Activated naive CD4-positive, alpha-beta T cell (primary cell): ENCODE results near the gene BAIAP3.

Experiments used
- DNase-seq, 4 experiments: peaks; one replicate each; lab custom pipeline; 2025; lab: John Stamatoyannopoulos, UW

Gene BAIAP3

DNA sequence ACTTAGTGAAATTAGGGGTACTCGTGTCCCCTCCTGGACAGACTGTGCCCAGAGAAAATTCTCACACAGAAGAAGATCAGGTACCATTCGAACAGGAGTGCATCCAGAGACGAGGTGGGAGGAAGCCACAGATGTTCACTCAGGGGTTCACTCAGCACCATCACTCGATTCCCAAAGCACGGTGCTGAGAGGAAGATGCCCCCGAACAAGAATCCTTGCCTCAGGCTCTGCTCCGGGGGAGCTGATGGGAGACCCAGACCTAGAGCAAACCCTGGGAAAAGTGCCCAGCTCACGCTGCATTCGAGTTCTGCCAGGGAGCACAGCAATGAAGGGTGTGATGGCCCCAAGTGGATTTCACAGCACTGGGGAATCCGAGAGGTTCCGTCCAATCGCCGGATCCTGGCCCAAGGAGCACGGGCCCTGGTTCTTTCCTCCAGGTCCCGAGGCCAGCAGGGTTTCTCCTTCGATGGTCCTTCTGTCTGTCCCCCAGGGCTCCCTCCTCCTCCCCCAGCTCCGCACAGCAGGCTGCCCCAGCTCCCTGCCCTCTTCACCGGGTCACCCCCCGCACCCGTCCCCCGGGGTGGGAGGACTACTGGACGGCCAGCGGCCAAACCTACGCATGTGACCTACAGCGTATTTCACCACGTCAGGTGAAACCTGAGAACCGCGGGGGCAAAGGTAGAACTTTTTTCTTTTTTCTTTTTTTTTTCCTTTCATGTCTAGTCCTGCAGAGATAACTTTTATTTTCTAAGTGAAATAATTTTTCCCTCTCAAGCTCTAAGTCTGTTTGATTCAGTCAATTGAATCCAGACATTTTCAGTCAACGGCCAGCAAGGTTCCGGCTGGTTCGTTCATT lies 34.2 kb upstream of the BAIAP3 start:
- no peak for DNase-seq

GRCh38 chr16:1299868-1300203 lies 33.6 kb upstream of the BAIAP3 start:
- no peak for DNase-seq

GRCh38 chr16:1300664-1301476 lies 32.6 kb upstream of the BAIAP3 start:
- DNase-seq = peak; percentile 36 to 70 (median 49)

DNA sequence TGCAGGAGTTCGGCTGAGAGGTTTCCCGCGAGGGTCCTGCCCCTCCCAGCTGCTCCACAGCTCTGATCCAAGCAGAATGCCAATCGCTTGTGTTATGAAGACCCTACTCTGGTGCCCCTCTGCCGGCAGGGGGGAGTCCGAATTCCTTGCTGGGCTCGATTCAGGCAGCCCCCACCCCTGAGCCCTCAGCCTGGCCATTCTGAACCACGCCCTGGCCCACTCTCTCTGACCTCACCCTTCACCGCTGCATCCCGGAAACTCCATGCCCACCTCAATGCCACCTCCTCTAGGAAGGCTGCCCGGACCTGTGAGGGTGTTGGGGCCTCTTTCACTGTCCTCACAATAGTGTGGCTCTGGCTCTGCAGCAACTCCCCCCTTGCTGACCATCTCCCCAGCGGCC lies 31.9 kb upstream of the BAIAP3 start:
- no peak for DNase-seq

DNA sequence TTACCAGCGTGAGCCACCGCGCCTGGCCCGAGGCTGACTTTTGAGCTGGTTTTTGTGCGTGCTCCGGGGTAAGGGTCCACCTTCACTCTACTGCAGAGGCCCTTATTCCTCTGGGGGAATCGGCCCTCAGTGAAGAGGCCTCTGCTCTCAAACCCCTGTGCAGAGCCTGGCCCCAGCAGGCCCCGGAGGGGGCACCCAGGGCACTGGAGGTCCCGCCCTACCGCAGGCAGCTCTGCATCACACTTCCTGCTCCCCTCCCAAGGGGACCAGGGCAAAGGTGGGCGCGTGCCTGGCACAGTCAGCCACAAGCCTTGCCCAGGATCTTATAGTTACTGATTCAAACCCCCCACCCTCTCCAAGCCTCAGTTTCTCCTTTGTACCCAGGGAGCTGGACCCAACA lies 27.6 kb upstream of the BAIAP3 start:
- DNase-seq = no peak

DNA sequence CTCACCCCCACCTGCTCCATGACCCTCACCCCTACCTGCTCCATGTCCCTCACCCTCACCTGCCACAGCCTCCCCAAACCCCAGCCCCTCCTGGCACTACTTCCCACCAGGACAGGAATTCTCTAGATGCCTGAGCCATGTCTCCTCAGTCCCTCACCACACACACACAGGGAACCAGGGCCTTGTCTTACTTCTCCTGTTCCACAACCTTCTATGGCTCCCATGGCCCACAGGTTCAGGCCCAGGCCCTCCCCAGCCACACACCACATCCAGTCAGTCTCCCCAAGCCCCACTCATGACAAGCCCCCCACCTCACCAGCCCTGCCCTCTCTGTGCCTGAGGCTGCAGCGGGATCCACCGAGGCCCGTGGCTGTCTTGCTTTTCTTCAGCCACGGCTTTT lies 27.1 kb upstream of the BAIAP3 start:
- no peak for DNase-seq

GRCh38 chr16:1308036-1308976 lies 25.1 kb upstream of the BAIAP3 start:
- no peak for DNase-seq

DNA sequence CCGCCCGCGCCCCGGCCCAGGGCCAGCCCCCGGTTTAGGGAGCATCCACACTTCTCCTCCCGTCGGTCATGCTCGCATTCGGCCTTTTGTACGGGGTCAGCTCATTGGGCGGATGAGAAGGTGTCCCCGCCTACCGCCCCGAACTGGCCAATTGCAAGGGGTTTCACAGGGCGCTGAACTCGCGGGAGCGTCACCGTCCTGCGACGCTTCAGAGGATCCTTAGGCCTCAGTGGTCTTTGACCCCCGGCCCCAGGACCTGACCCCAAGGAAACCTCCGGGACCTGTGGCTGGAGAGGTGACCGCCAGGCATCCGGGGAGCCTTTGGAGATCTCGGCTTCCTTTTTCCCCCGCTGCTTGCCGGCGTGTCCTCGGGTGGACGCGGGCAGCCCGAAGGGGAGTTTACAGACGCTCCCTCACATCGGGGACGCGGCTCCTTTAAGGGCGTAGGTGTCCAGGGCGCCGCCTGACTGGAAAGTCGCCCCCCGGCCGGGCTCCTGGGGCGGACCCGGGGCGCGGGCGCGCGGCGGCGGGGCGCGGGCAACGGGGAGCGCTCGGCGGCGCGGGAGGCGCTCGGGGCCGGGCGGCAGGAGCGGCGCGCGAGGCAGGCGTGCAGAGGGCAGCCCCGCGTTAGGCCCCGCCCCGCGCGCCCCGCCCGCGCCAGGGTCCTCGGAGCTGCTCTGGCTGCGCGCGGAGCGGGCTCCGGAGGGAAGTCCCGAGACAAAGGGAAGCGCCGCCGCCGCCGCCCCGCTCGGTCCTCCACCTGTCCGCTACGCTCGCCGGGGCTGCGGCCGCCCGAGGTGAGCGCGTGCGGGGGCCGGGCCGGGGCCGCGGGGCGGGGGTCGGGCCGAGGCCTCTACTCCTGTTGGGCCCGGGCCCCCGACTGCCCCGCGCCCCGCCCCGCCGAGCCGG lies 24.2 kb upstream of the BAIAP3 start, which contains the start of gene UBE2I:
TSS of gene UBE2I (plus strand) at position 660 of the 909 bp plus-strand sequence. CDS start 4,395 bp downstream, outside the sequence.
- peak; percentile 95 to 98 (median 96) for DNase-seq

- peak in 2 of 4 experiments; percentile 34 to 51 for DNase-seq
Measured at GRCh38 chr16:1309888-1310831, 23.3 kb upstream of the BAIAP3 start.

- DNase-seq = peak in 1 of 4 experiments; percentile 17
Measured at GRCh38 chr16:1310832-1311200, 22.6 kb upstream of the BAIAP3 start.

GRCh38 chr16:1311212-1311737 lies 22.2 kb upstream of the BAIAP3 start:
- DNase-seq = no peak

GRCh38 chr16:1311738-1312466 lies 21.5 kb upstream of the BAIAP3 start:
- DNase-seq = no peak

- DNase-seq = no peak
Measured at GRCh38 chr16:1312467-1312816, 21.0 kb upstream of the BAIAP3 start.

GRCh38 chr16:1312903-1313302 lies 20.5 kb upstream of the BAIAP3 start:
- DNase-seq = no peak

DNA sequence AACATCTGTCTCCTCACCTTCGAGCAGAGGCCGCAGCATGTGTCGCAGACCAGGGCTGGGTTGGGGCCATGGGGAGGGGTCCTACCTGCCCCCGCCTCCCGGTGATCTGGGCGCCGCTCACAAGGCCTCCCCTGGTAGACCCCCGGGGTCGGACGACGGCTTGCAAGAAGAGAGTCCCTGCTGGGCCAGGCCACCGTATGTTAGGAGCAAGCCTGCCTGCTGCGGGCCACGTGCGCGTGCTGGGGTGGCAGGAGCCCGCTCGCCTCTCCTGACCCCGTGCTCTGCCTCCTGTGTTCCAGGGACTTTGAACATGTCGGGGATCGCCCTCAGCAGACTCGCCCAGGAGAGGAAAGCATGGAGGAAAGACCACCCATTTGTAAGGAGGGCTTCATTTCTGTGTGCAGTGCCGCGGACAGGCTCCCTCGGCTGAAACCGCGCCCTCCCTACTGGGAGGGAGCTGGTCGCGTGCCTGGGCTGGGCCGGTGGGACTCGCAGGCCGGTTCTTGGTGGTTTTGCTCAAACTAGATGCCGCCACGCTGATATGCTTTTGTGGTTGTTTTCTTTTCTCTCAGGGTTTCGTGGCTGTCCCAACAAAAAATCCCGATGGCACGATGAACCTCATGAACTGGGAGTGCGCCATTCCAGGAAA lies 19.6 kb upstream of the BAIAP3 start:
- DNase-seq = no peak

- no peak for DNase-seq
Measured at GRCh38 chr16:1314399-1315068, 18.9 kb upstream of the BAIAP3 start.

GRCh38 chr16:1315081-1316032 lies 18.1 kb upstream of the BAIAP3 start:
- DNase-seq = no peak
